Measurements from ENCODE around the gene APOL1.
A peak's percentile ranks its signal among the peaks of the same experiment; 100 is the strongest.

APOL1 gene

DNA sequence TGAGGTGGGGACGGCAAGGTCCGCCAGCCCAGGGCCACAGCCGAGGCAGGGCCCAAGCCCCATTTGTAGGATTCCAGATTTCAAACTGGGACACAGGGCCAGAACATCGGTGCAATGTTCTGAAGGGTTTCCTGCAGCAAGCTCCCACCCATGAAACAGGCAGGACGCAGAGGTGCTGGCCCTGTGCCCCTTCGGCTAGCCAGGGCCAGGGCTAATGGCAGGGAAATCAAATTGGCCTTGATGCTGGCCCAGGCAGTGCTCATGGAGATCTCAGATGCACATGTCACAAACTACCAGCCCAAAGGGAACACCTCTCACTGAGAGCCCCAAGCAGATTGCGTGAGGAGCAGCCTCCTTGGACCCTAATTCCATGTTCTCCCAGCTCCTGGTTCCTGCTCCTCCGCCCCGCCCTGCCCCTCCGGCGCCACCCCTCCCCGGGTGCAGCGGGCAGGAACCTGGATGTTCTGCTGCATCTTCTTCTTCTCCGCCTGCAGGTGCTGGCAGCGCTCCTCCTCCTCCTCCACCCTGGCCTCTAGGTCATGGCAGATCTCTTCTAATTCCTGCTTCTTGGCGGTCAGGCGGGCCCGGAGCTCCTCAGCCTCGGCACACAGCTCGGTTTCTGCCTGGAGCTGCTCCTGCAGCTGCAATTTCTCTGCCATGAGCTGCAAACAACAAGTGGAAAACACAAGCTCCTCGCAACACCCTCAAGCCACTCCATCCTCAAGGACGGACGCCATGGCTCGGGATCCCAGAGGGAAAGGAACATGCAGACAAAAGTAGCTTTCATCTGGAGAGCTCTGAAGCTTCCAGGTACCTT, 47.7 kb downstream of the APOL1 start:
- H3K9me2 ChIP-seq (ENCODE audit: low read depth, low read length), result no peaks in the 10 kb centered on the region
- no peaks in the 10 kb centered on the region for H4K20me1 ChIP-seq (ENCODE audit: insufficient read depth, low read length)
- no peaks in the 10 kb centered on the region for H3F3A ChIP-seq (ENCODE audit: insufficient read depth, low read length)
- no peaks in the 10 kb centered on the region for H3K79me2 ChIP-seq (ENCODE audit: insufficient read depth, low read length)
- H2AFZ ChIP-seq (ENCODE audit: low read length), result no peak overlapping the region
- H3K9ac ChIP-seq (ENCODE audit: low read length), result no peak overlapping the region
- H3K36me3 ChIP-seq (ENCODE audit: insufficient read depth, low read length), result peaks cover 99% of the 10 kb centered on the region
- no peak overlapping the region for H3K4me3 ChIP-seq (ENCODE audit: low read depth, low read length, poor library complexity, severe bottlenecking)
- no peaks in the 10 kb centered on the region for H3K9me3 ChIP-seq (ENCODE audit: low read length)
- peaks cover 6% of the 10 kb centered on the region for H3K4me1 ChIP-seq (ENCODE audit: insufficient read depth, low read length, severe bottlenecking)
- no peak overlapping the region for H3K27ac ChIP-seq (ENCODE audit: low read depth, low read length, poor library complexity, severe bottlenecking)
- no peak for TF ChIP-seq EZH2 (IDR thresholded peaks at IDR 0.05; ENCODE audit: borderline replicate concordance, low read length)
- TF ChIP-seq, protein P1, sequence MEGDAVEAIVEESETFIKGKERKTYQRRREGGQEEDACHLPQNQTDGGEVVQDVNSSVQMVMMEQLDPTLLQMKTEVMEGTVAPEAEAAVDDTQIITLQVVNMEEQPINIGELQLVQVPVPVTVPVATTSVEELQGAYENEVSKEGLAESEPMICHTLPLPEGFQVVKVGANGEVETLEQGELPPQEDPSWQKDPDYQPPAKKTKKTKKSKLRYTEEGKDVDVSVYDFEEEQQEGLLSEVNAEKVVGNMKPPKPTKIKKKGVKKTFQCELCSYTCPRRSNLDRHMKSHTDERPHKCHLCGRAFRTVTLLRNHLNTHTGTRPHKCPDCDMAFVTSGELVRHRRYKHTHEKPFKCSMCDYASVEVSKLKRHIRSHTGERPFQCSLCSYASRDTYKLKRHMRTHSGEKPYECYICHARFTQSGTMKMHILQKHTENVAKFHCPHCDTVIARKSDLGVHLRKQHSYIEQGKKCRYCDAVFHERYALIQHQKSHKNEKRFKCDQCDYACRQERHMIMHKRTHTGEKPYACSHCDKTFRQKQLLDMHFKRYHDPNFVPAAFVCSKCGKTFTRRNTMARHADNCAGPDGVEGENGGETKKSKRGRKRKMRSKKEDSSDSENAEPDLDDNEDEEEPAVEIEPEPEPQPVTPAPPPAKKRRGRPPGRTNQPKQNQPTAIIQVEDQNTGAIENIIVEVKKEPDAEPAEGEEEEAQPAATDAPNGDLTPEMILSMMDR (IDR thresholded peaks at IDR 0.05; ENCODE audit: low read length), result no peak
- H3K4me2 ChIP-seq (ENCODE audit: low read length), result no peak overlapping the region
- H3K27me3 ChIP-seq (ENCODE audit: insufficient read depth, low read length), result no peaks in the 10 kb centered on the region

DNA sequence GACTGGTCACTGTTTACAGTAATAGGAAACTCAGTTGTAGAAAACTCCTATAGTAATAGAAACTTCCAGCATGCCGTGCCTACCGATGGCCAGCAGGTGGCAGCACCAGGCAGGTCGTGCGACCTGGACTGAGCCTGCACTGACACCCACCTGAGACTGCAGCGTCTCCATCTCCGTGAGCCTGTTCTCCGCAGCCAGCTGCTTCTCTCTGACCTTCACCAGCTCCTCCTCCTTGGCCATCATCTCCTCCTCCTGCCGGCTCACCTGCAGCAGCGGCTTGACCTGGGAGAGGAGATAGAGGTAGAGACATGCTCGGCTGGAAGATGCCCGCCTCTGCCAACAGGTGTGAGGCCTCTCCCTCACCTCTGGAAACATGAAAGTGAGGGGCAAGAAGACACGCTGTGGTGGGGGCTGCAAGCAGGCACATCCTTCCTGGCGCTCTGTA, 48.5 kb downstream of the APOL1 start:
- Histone ChIP-seq H3K4me1 (ENCODE audit: insufficient read depth, low read length, severe bottlenecking) (peaks cover 6% of the 10 kb centered on the region), H3K4me2 (ENCODE audit: low read length) (no peak overlapping the region), H3K36me3 (ENCODE audit: insufficient read depth, low read length) (peaks cover 99% of the 10 kb centered on the region), H3K27ac (ENCODE audit: low read depth, low read length, poor library complexity, severe bottlenecking) (peak overlapping the region; percentile 24), H3K4me3 (ENCODE audit: low read depth, low read length, poor library complexity, severe bottlenecking) (no peak overlapping the region), H3K9me3 (ENCODE audit: low read length) (no peaks in the 10 kb centered on the region), H3K27me3 (ENCODE audit: insufficient read depth, low read length) (no peaks in the 10 kb centered on the region), H4K20me1 (ENCODE audit: insufficient read depth, low read length) (no peaks in the 10 kb centered on the region), H3K79me2 (ENCODE audit: insufficient read depth, low read length) (no peaks in the 10 kb centered on the region), H3K9ac (ENCODE audit: low read length) (no peak overlapping the region), H3F3A (ENCODE audit: insufficient read depth, low read length) (no peaks in the 10 kb centered on the region), H2AFZ (ENCODE audit: low read length) (no peak overlapping the region), H3K9me2 (ENCODE audit: low read depth, low read length) (no peaks in the 10 kb centered on the region)
- no peak for TF ChIP-seq EZH2 (IDR thresholded peaks at IDR 0.05; ENCODE audit: borderline replicate concordance, low read length)
- TF ChIP-seq, protein P1 (IDR thresholded peaks at IDR 0.05; ENCODE audit: low read length), result peak; percentile 96

DNA sequence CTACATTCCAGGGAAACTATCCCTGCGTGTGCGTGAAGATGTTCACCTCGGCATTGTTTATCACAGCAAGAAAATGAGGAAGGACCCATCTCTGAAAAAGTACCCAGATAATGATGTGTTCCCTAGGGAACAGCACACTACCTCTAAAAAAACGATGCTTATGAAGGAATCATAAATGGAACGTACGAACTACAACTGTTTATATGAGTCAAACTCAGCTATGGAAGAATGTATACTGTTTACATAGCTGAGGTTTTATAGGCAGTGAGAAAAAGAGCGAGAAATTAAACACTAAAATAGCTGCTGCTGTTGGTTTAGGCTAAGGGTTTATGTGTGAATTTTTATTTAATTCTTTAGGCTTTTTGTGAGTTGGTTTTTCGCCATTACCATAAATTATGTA, 48.9 kb downstream of the APOL1 start:
- Histone ChIP-seq H3K27ac (ENCODE audit: low read depth, low read length, poor library complexity, severe bottlenecking) (peak overlapping the region; percentile 24), H3K4me3 (ENCODE audit: low read depth, low read length, poor library complexity, severe bottlenecking) (no peak overlapping the region), H3K9ac (ENCODE audit: low read length) (no peak overlapping the region), H3K27me3 (ENCODE audit: insufficient read depth, low read length) (no peaks in the 10 kb centered on the region), H3F3A (ENCODE audit: insufficient read depth, low read length) (no peaks in the 10 kb centered on the region), H3K36me3 (ENCODE audit: insufficient read depth, low read length) (peaks cover 99% of the 10 kb centered on the region), H3K79me2 (ENCODE audit: insufficient read depth, low read length) (no peaks in the 10 kb centered on the region), H2AFZ (ENCODE audit: low read length) (no peak overlapping the region), H3K4me1 (ENCODE audit: insufficient read depth, low read length, severe bottlenecking) (peaks cover 6% of the 10 kb centered on the region), H3K9me3 (ENCODE audit: low read length) (no peaks in the 10 kb centered on the region), H3K4me2 (ENCODE audit: low read length) (no peak overlapping the region), H4K20me1 (ENCODE audit: insufficient read depth, low read length) (no peaks in the 10 kb centered on the region), H3K9me2 (ENCODE audit: low read depth, low read length) (no peaks in the 10 kb centered on the region)
- no peak for TF ChIP-seq EZH2 (IDR thresholded peaks at IDR 0.05; ENCODE audit: borderline replicate concordance, low read length)
- TF ChIP-seq, protein P1 (IDR thresholded peaks at IDR 0.05; ENCODE audit: low read length), result no peak
